WTC11 (cell line): ENCODE data around the gene FOXC2. TPM values are rescaled to one million over a fixed set of nuclear protein-coding genes. Genes with fewer than 3 reads are reported as not detected.

ENCODE experiments used
- ATAC-seq: fragments of 200-7000 bp; cut with Tn5 transposase; 2 replicates; pipeline ENCODE4 v1.10.0; 2021; ENCODE audit warnings: mild to moderate bottlenecking, moderate library complexity
- CTCF ChIA-PET: fragments of 300-600 bp; sonication (Branson Sonifier 250); formaldehyde crosslinking; loops from one replicate; lab custom pipeline; 2021; ENCODE audit warnings: antibody characterized with exemption; lab: Charles Lee
- POLR2A ChIA-PET: fragments of 350-600 bp; sonication (Branson Sonifier 250); formaldehyde crosslinking; loops from one replicate; lab custom pipeline; 2021; ENCODE audit warnings: antibody characterized with exemption; lab: Charles Lee
- DNase-seq: peaks from one replicate; pipeline ENCODE4 v3.0.0; 2021; ENCODE audit warnings: low spot score
- H3K27ac Mint-ChIP-seq: 2 replicates; pipeline ENCODE4 v1.8.0; 2021; ENCODE audit warnings: mixed read lengths
- H3K27me3 Mint-ChIP-seq: 2 replicates; pipeline ENCODE4 v1.8.0; 2021; ENCODE audit warnings: low read depth, mild to moderate bottlenecking, moderate library complexity, mixed read lengths
- H3K36me3 Mint-ChIP-seq: 2 replicates; pipeline ENCODE4 v1.8.0; 2021; ENCODE audit warnings: mixed read lengths
- H3K4me1 Mint-ChIP-seq: 2 replicates; pipeline ENCODE4 v1.8.0; 2022; ENCODE audit warnings: mixed read lengths
- H3K4me3 Mint-ChIP-seq: 2 replicates; pipeline ENCODE4 v1.8.0; 2021; ENCODE audit warnings: mild to moderate bottlenecking, moderate library complexity, mixed read lengths
- H3K9me3 Mint-ChIP-seq: 2 replicates; pipeline ENCODE4 v1.8.0; 2021; ENCODE audit warnings: mixed read lengths
- ATF1 ChIP-seq: sonication (generic); formaldehyde crosslinking; IDR thresholded peaks from 2 replicates; pipeline ENCODE4 v1.8.1; 2023; ENCODE audit warnings: mild to moderate bottlenecking, moderate library complexity, missing genetic modification reagents
- CREB1 ChIP-seq: sonication (generic); formaldehyde crosslinking; IDR thresholded peaks from 2 replicates; pipeline ENCODE4 v1.8.0; 2023; ENCODE audit warnings: mild to moderate bottlenecking, missing genetic modification reagents
- CREM ChIP-seq: sonication (generic); formaldehyde crosslinking; IDR thresholded peaks from 2 replicates; pipeline ENCODE4 v1.8.1; 2022; ENCODE audit warnings: mild to moderate bottlenecking, missing genetic modification reagents, moderate library complexity
- E2F1 ChIP-seq: sonication (generic); formaldehyde crosslinking; IDR thresholded peaks from 2 replicates; pipeline ENCODE4 v1.8.0; 2022; ENCODE audit warnings: mild to moderate bottlenecking, missing genetic modification reagents
- E2F5 ChIP-seq: sonication (generic); formaldehyde crosslinking; IDR thresholded peaks from 2 replicates; pipeline ENCODE4 v1.8.1; 2022; ENCODE audit warnings: mild to moderate bottlenecking, moderate library complexity, missing genetic modification reagents
- ERG ChIP-seq: fragments of 250-450 bp; sonication (Bioruptor Pico); IDR thresholded peaks from 2 replicates; pipeline ENCODE4 v1.8.0; 2021; ENCODE audit warnings: mild to moderate bottlenecking
- FOXK1 ChIP-seq: sonication (generic); formaldehyde crosslinking; IDR thresholded peaks from 2 replicates; pipeline ENCODE4 v1.8.0; 2022; ENCODE audit warnings: mild to moderate bottlenecking, moderate library complexity, missing genetic modification reagents
- FOXP4 ChIP-seq: sonication (generic); formaldehyde crosslinking; IDR thresholded peaks from 2 replicates; pipeline ENCODE4 v1.8.0; 2022; ENCODE audit warnings: mild to moderate bottlenecking, missing genetic modification reagents
- GTF2I ChIP-seq: fragments of 250-450 bp; sonication (Bioruptor Pico); conservative IDR thresholded peaks from 2 replicates; pipeline ENCODE4 v1.4.0; 2021; ENCODE audit warnings: mild to moderate bottlenecking
- HMGA2 ChIP-seq: fragments of 250-450 bp; sonication (Bioruptor Pico); IDR thresholded peaks from 2 replicates; pipeline ENCODE4 v1.4.0; 2021; ENCODE audit warnings: mild to moderate bottlenecking, moderate library complexity
- HMGXB4 ChIP-seq: sonication (generic); formaldehyde crosslinking; IDR thresholded peaks from 2 replicates; pipeline ENCODE4 v1.8.1; 2023; ENCODE audit warnings: mild to moderate bottlenecking, moderate library complexity, missing genetic modification reagents
- KAT7 ChIP-seq: sonication (generic); formaldehyde crosslinking; IDR thresholded peaks from 2 replicates; pipeline ENCODE4 v1.8.1; 2023; ENCODE audit warnings: missing genetic modification reagents, mild to moderate bottlenecking, borderline replicate concordance
- MAX ChIP-seq: sonication (generic); formaldehyde crosslinking; IDR thresholded peaks from 2 replicates; pipeline ENCODE4 v1.8.0; 2022; ENCODE audit warnings: mild to moderate bottlenecking, missing genetic modification reagents
- MLX ChIP-seq: sonication (generic); formaldehyde crosslinking; IDR thresholded peaks from 2 replicates; pipeline ENCODE4 v1.8.1; 2023; ENCODE audit warnings: mild to moderate bottlenecking, missing genetic modification reagents, moderate library complexity
- NFYB ChIP-seq: sonication (generic); formaldehyde crosslinking; conservative IDR thresholded peaks from 2 replicates; pipeline ENCODE4 v1.8.0; 2022; ENCODE audit warnings: low read depth, missing genetic modification reagents
- RELA ChIP-seq: sonication (generic); formaldehyde crosslinking; IDR thresholded peaks from 2 replicates; pipeline ENCODE4 v1.8.1; 2022; ENCODE audit warnings: missing genetic modification reagents, mild to moderate bottlenecking, borderline replicate concordance
- SMAD3 ChIP-seq: sonication (generic); formaldehyde crosslinking; IDR thresholded peaks from 2 replicates; pipeline ENCODE4 v1.8.0; 2022; ENCODE audit warnings: missing genetic modification reagents, mild to moderate bottlenecking, borderline replicate concordance
- SMAD4 ChIP-seq: sonication (generic); formaldehyde crosslinking; IDR thresholded peaks from 2 replicates; pipeline ENCODE4 v1.8.0; 2022; ENCODE audit warnings: mild to moderate bottlenecking, missing genetic modification reagents
- SP1 ChIP-seq: sonication (generic); formaldehyde crosslinking; conservative IDR thresholded peaks from 2 replicates; pipeline ENCODE4 v1.8.1; 2022; ENCODE audit warnings: missing genetic modification reagents
- TCF7 ChIP-seq: sonication (generic); formaldehyde crosslinking; IDR thresholded peaks from 2 replicates; pipeline ENCODE4 v1.8.0; 2022; ENCODE audit warnings: mild to moderate bottlenecking, low read depth, missing genetic modification reagents, moderate library complexity
- USF2 ChIP-seq: sonication (generic); formaldehyde crosslinking; IDR thresholded peaks from 2 replicates; pipeline ENCODE4 v1.8.1; 2023; ENCODE audit warnings: mild to moderate bottlenecking, missing genetic modification reagents, moderate library complexity
- ZNF232 ChIP-seq: sonication (generic); formaldehyde crosslinking; IDR thresholded peaks from 2 replicates; pipeline ENCODE4 v1.8.0; 2022; ENCODE audit warnings: mild to moderate bottlenecking, missing genetic modification reagents
- ZNF423 ChIP-seq: fragments of 250-450 bp; sonication (Bioruptor Pico); IDR thresholded peaks from 2 replicates; pipeline ENCODE4 v2.1.2; 2022; ENCODE audit warnings: mild to moderate bottlenecking, moderate library complexity
- ZNF425 ChIP-seq: fragments of 250-450 bp; sonication (Bioruptor Pico); conservative IDR thresholded peaks from 2 replicates; pipeline ENCODE4 v1.9.0; 2021; ENCODE audit warnings: mild to moderate bottlenecking
- total RNA-seq: library from RNA; stranded (reverse); gene quantifications from 3 replicates; pipeline ENCODE4 v1.2.3, GENCODE V29; 2021

The FOXC2 gene
- total RNA-seq, 1 experiment from 2014 or later: 0.28 TPM

GRCh38 chr16:86554917-86555703, 11.5 kb upstream of the FOXC2 start, which contains the start of gene MTHFSD:
TSS of gene MTHFSD (minus strand) at chr16:86555235. CDS start at chr16:86555184, 51 bp downstream.
- ChIA-PET POLR2A (no interaction called here), CTCF (interaction anchor here (0.6 to 1.0 kb wide), 2 partner anchors 38 to 522 kb away, joined by 3 to 4 read pairs; no protein-coding TSS in a partner anchor)
- H3K27me3 Mint-ChIP-seq: no peaks in the 10 kb centered on the region; the same call in 1 of the 2 replicates
- H3K36me3 Mint-ChIP-seq: no peaks in the 10 kb centered on the region
- H3K9me3 Mint-ChIP-seq: no peaks in the 10 kb centered on the region
- DNase-seq: peak; percentile 94
- H3K4me3 Mint-ChIP-seq: peak within 1 kb of the TSS; percentile 94
- peak; percentile 90 for ATAC-seq
- H3K27ac Mint-ChIP-seq: peak within 1 kb of the TSS; percentile 72
- peaks cover 9% of the 10 kb centered on the region; the same call in 1 of the 2 replicates for H3K4me1 Mint-ChIP-seq
- no peak for TF ChIP-seq SMAD4 (CRISPR knock-in tag)
- TF ChIP-seq HMGXB4 (CRISPR knock-in tag): 0 out of 2 replicates have a peak, but pooled peaks have one; percentile 42
- 0 out of 2 replicates have a peak, but pooled peaks have one; percentile 19 for TF ChIP-seq RELA (CRISPR knock-in tag)
- TF ChIP-seq SP1 (CRISPR knock-in tag): peak; percentile 89
- TF ChIP-seq CREB1: peak; percentile 78; the same call in 1 of the 2 replicates
- TF ChIP-seq MLX (CRISPR knock-in tag): no peak
- TF ChIP-seq E2F1 (CRISPR knock-in tag): no peak
- TF ChIP-seq HMGA2 (CRISPR knock-in tag): 0 out of 2 replicates have a peak, but pooled peaks have one; percentile 16
- TF ChIP-seq ZNF232: 0 out of 2 replicates have a peak, but pooled peaks have one; percentile 52
- TF ChIP-seq FOXK1: peak; percentile 61
- peak; percentile 56; the same call in 1 of the 2 replicates for TF ChIP-seq KAT7 (CRISPR knock-in tag)
- TF ChIP-seq GTF2I (CRISPR knock-in tag): 0 out of 2 replicates have a peak, but pooled peaks have one; percentile 43
- no peak for TF ChIP-seq ZNF423
- TF ChIP-seq SMAD3 (CRISPR knock-in tag): no peak
- TF ChIP-seq FOXP4 (CRISPR knock-in tag): peak; percentile 78; the same call in 1 of the 2 replicates
- TF ChIP-seq NFYB (CRISPR knock-in tag): no peak
- no peak for TF ChIP-seq TCF7 (CRISPR knock-in tag)
- TF ChIP-seq ERG (CRISPR knock-in tag): no peak
- TF ChIP-seq E2F5 (CRISPR knock-in tag): peak; percentile 52; the same call in 1 of the 2 replicates
- TF ChIP-seq ZNF425 (CRISPR knock-in tag): no peak
- TF ChIP-seq MAX (CRISPR knock-in tag): peak; percentile 64
- TF ChIP-seq CREM (CRISPR knock-in tag): peak; percentile 99
- peak; percentile 92; the same call in 1 of the 2 replicates for TF ChIP-seq ATF1 (CRISPR knock-in tag)
- TF ChIP-seq USF2 (CRISPR knock-in tag): 0 out of 2 replicates have a peak, but pooled peaks have one; percentile 30
